ENCODE measurements around the gene SPACA7.

The SPACA7 gene

GRCh38 chr13:112332727-112333126 lies 43.4 kb upstream of the SPACA7 start:
- no peak for DNase-seq (ENCODE audit: low read depth, low spot score)
- Histone ChIP-seq H3K27me3 (ENCODE audit: insufficient read depth, insufficient read length) (peaks cover 61% of the 10 kb centered on the region), H3K36me3 (ENCODE audit: insufficient read depth, insufficient read length, low read length) (no peaks in the 10 kb centered on the region), H3K4me3 (ENCODE audit: insufficient read length, low read depth) (no peak overlapping the region), H3K9ac (ENCODE audit: insufficient read length, low read depth) (no peak overlapping the region), H3K4me1 (ENCODE audit: insufficient read depth, insufficient read length) (no peaks in the 10 kb centered on the region), H3K9me3 (ENCODE audit: insufficient read depth, low read length) (no peaks in the 10 kb centered on the region)
- TF ChIP-seq YY1 (IDR thresholded peaks at IDR 0.05; ENCODE audit: insufficient read depth, insufficient read length) (no peak), SUZ12 (IDR thresholded peaks at IDR 0.05; ENCODE audit: extremely low read depth, insufficient read depth, insufficient read length) (no peak), ZNF274 (IDR thresholded peaks at IDR 0.05; ENCODE audit: low read depth, low read length) (no peak)

DNA sequence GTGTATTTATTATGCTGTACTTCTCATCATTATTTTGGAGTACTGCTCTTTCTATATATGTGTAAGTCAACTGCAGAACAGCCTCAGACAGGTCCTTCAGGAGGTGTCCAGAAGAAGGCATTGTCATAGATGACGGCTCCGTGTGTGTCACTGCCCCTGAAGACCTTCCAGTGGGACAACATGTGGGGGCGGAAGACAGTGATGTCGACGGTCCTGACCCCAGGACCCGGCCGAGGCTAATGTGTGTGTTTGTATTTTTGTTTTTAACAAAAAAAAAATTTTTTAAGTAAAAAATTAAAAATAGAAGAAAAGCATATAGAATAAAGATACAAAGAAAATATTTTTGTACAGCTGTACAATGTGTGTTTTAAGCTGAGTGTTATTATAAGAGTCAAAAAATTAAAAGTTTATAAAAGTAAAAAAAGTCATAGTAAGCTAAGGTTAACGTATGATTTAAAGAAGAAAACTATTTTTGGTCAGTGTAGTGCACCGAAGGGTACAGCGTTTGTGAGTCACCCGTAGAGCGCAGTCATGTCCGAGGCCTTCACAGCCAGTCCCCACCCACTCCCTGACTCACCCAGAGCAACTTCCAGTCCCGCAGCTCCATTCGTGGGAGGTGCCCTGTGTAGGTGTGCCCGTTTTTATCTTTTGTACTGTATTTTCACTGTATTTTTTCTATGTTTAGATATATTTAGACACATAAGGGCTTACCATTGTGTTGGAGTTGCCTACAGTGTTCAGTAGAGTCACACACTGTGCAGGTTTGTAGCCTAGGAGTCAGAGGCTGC lies 42.2 kb upstream of the SPACA7 start:
- no peak overlapping the region for H3K9ac ChIP-seq (ENCODE audit: insufficient read length, low read depth)
- peaks cover 54% of the 10 kb centered on the region for H3K27me3 ChIP-seq (ENCODE audit: insufficient read depth, insufficient read length)
- TF ChIP-seq YY1 (IDR thresholded peaks at IDR 0.05; ENCODE audit: insufficient read depth, insufficient read length) (no peak), ZNF274 (IDR thresholded peaks at IDR 0.05; ENCODE audit: low read depth, low read length) (no peak), SUZ12 (IDR thresholded peaks at IDR 0.05; ENCODE audit: extremely low read depth, insufficient read depth, insufficient read length) (no peak)
- H3K36me3 ChIP-seq (ENCODE audit: insufficient read depth, insufficient read length, low read length) = no peaks in the 10 kb centered on the region
- no peaks in the 10 kb centered on the region for H3K4me1 ChIP-seq (ENCODE audit: insufficient read depth, insufficient read length)
- no peaks in the 10 kb centered on the region for H3K9me3 ChIP-seq (ENCODE audit: insufficient read depth, low read length)
- DNase-seq (ENCODE audit: low read depth, low spot score) = no peak
- no peak overlapping the region for H3K4me3 ChIP-seq (ENCODE audit: insufficient read length, low read depth)

- no peaks in the 10 kb centered on the region for H3K9me3 ChIP-seq (ENCODE audit: insufficient read depth, low read length)
- H3K9ac ChIP-seq (ENCODE audit: insufficient read length, low read depth) = no peak overlapping the region
- no peak for DNase-seq (ENCODE audit: low read depth, low spot score)
- peaks cover 46% of the 10 kb centered on the region for H3K27me3 ChIP-seq (ENCODE audit: insufficient read depth, insufficient read length)
- no peaks in the 10 kb centered on the region for H3K4me1 ChIP-seq (ENCODE audit: insufficient read depth, insufficient read length)
- TF ChIP-seq SUZ12 (IDR thresholded peaks at IDR 0.05; ENCODE audit: extremely low read depth, insufficient read depth, insufficient read length) (no peak), YY1 (IDR thresholded peaks at IDR 0.05; ENCODE audit: insufficient read depth, insufficient read length) (no peak), ZNF274 (IDR thresholded peaks at IDR 0.05; ENCODE audit: low read depth, low read length) (no peak)
- H3K36me3 ChIP-seq (ENCODE audit: insufficient read depth, insufficient read length, low read length) = no peaks in the 10 kb centered on the region
- H3K4me3 ChIP-seq (ENCODE audit: insufficient read length, low read depth) = no peak overlapping the region
These were observed 41.0 kb upstream of the SPACA7 start for GRCh38 chr13:112335135-112335534.

DNA sequence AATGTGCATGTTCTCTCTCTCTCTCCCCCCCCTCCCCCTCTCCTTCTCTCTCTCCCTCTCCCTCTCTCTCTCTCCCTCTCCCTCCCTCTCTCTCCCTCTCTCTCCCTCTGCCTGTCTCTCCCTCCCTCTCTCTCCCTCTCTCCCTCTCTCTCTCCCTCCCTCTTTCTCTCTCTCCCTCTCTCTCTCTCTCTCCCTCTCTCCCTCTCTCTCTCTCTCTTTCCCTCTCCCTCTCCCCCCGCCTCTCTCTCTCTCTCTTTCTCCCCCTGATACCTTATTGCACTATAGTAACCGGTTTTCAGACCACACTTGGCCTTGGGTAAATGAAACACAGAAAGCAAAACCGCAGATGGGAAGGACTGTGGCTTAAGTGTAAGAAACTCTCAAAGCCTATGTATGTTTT lies 34.7 kb upstream of the SPACA7 start:
- Histone ChIP-seq H3K27me3 (ENCODE audit: insufficient read depth, insufficient read length) (peaks cover 62% of the 10 kb centered on the region), H3K4me3 (ENCODE audit: insufficient read length, low read depth) (no peak overlapping the region), H3K9me3 (ENCODE audit: insufficient read depth, low read length) (no peaks in the 10 kb centered on the region), H3K36me3 (ENCODE audit: insufficient read depth, insufficient read length, low read length) (no peaks in the 10 kb centered on the region), H3K9ac (ENCODE audit: insufficient read length, low read depth) (no peak overlapping the region), H3K4me1 (ENCODE audit: insufficient read depth, insufficient read length) (peaks cover 3% of the 10 kb centered on the region)
- no peak for TF ChIP-seq SUZ12 (IDR thresholded peaks at IDR 0.05; ENCODE audit: extremely low read depth, insufficient read depth, insufficient read length)
- no peak for TF ChIP-seq YY1 (IDR thresholded peaks at IDR 0.05; ENCODE audit: insufficient read depth, insufficient read length)
- TF ChIP-seq ZNF274 (IDR thresholded peaks at IDR 0.05; ENCODE audit: low read depth, low read length) = no peak
- DNase-seq (ENCODE audit: low read depth, low spot score) = no peak

- H3K4me3 ChIP-seq (ENCODE audit: insufficient read length, low read depth) = no peak overlapping the region
- H3K36me3 ChIP-seq (ENCODE audit: insufficient read depth, insufficient read length, low read length) = no peaks in the 10 kb centered on the region
- TF ChIP-seq YY1 (IDR thresholded peaks at IDR 0.05; ENCODE audit: insufficient read depth, insufficient read length) = no peak
- no peak for TF ChIP-seq SUZ12 (IDR thresholded peaks at IDR 0.05; ENCODE audit: extremely low read depth, insufficient read depth, insufficient read length)
- no peak for TF ChIP-seq ZNF274 (IDR thresholded peaks at IDR 0.05; ENCODE audit: low read depth, low read length)
- no peaks in the 10 kb centered on the region for H3K9me3 ChIP-seq (ENCODE audit: insufficient read depth, low read length)
- peaks cover 68% of the 10 kb centered on the region for H3K27me3 ChIP-seq (ENCODE audit: insufficient read depth, insufficient read length)
- H3K4me1 ChIP-seq (ENCODE audit: insufficient read depth, insufficient read length) = peaks cover 3% of the 10 kb centered on the region
- H3K9ac ChIP-seq (ENCODE audit: insufficient read length, low read depth) = no peak overlapping the region
- no peak for DNase-seq (ENCODE audit: low read depth, low spot score)
These were observed 34.0 kb upstream of the SPACA7 start for GRCh38 chr13:112341976-112342735.

GRCh38 chr13:112342841-112343361 lies 33.3 kb upstream of the SPACA7 start:
- H3K9ac ChIP-seq (ENCODE audit: insufficient read length, low read depth) = no peak overlapping the region
- peaks cover 75% of the 10 kb centered on the region for H3K27me3 ChIP-seq (ENCODE audit: insufficient read depth, insufficient read length)
- peaks cover 3% of the 10 kb centered on the region for H3K4me1 ChIP-seq (ENCODE audit: insufficient read depth, insufficient read length)
- H3K4me3 ChIP-seq (ENCODE audit: insufficient read length, low read depth) = no peak overlapping the region
- DNase-seq (ENCODE audit: low read depth, low spot score) = no peak
- no peak for TF ChIP-seq YY1 (IDR thresholded peaks at IDR 0.05; ENCODE audit: insufficient read depth, insufficient read length)
- TF ChIP-seq ZNF274 (IDR thresholded peaks at IDR 0.05; ENCODE audit: low read depth, low read length) = no peak
- TF ChIP-seq SUZ12 (IDR thresholded peaks at IDR 0.05; ENCODE audit: extremely low read depth, insufficient read depth, insufficient read length) = no peak
- no peaks in the 10 kb centered on the region for H3K9me3 ChIP-seq (ENCODE audit: insufficient read depth, low read length)
- H3K36me3 ChIP-seq (ENCODE audit: insufficient read depth, insufficient read length, low read length) = no peaks in the 10 kb centered on the region

GRCh38 chr13:112343591-112343990 lies 32.6 kb upstream of the SPACA7 start:
- peaks cover 71% of the 10 kb centered on the region for H3K27me3 ChIP-seq (ENCODE audit: insufficient read depth, insufficient read length)
- no peaks in the 10 kb centered on the region for H3K9me3 ChIP-seq (ENCODE audit: insufficient read depth, low read length)
- H3K4me3 ChIP-seq (ENCODE audit: insufficient read length, low read depth) = no peak overlapping the region
- DNase-seq (ENCODE audit: low read depth, low spot score) = no peak
- TF ChIP-seq ZNF274 (IDR thresholded peaks at IDR 0.05; ENCODE audit: low read depth, low read length) (no peak), YY1 (IDR thresholded peaks at IDR 0.05; ENCODE audit: insufficient read depth, insufficient read length) (no peak), SUZ12 (IDR thresholded peaks at IDR 0.05; ENCODE audit: extremely low read depth, insufficient read depth, insufficient read length) (no peak)
- no peak overlapping the region for H3K9ac ChIP-seq (ENCODE audit: insufficient read length, low read depth)
- peaks cover 3% of the 10 kb centered on the region for H3K4me1 ChIP-seq (ENCODE audit: insufficient read depth, insufficient read length)
- H3K36me3 ChIP-seq (ENCODE audit: insufficient read depth, insufficient read length, low read length) = no peaks in the 10 kb centered on the region
